HepG2 (cell line): ENCODE results near the gene ASTN2. TPM values are rescaled to one million over a fixed set of nuclear protein-coding genes. Genes with fewer than 3 reads are reported as not detected.

Experiments used
- ATAC-seq: fragments of 200-7000 bp; cut with Tn5 transposase; 3 replicates; pipeline ENCODE4 v1.9.1; 2020; ENCODE audit warnings: mild to moderate bottlenecking, moderate library complexity
- BruUV-seq: library from RNA; stranded (reverse); fragments of 400-500 nt; replicated peaks from 2 replicates; lab custom pipeline; 2021; lab: Mats Ljungman, UMichigan
- CTCF ChIA-PET: fragments of 300-600 bp; formaldehyde crosslinking; extraction: SDS; loops from one replicate; lab custom pipeline; 2021; ENCODE audit warnings: low total read pairs, inconsistent platforms, low intra/inter-chr PET ratio; lab: Yijun Ruan, JAX
- POLR2A ChIA-PET: fragments of 350-600 bp; sonication (Branson Sonifier 250); formaldehyde crosslinking; loops from one replicate; lab custom pipeline; 2020; ENCODE audit warnings: antibody characterized with exemption, inconsistent platforms; lab: Yijun Ruan, JAX
- DNase-seq: peaks from one replicate; pipeline ENCODE4 v3.0.0-alpha.2; 2015; ENCODE audit warnings: low spot score
- FAIRE-seq: peaks from 3 replicates; lab custom pipeline; 2011; peaks lifted over from hg19 to GRCh38; lab: Jason Lieb, UNC
- H2AFZ ChIP-seq: one replicate; pipeline ENCODE4 v1.6.1; 2011; ENCODE audit warnings: low read length, inconsistent platforms
- H3K27ac ChIP-seq: fragments of 300-600 bp; 3 replicates; pipeline ENCODE4 v1.8.0; 2011; ENCODE audit warnings: mixed run types, mild to moderate bottlenecking, mixed read lengths, low read length, inconsistent platforms; ENCODE audit not compliant: insufficient read depth; ENCODE audit errors: extremely low read length
- H3K27me3 ChIP-seq, 2 experiments: fragments of 200-600 bp in 1 of 2; 2 replicates in 1 of 2; 3 replicates in 1 of 2; pipeline versions ENCODE4 v1.6.0 to v1.8.0; 2011; ENCODE audit warnings: low read length in 2 of 2, mild to moderate bottlenecking in 2 of 2, moderate library complexity in 2 of 2, inconsistent platforms in 1 of 2; ENCODE audit not compliant: insufficient read depth in 2 of 2, control insufficient read depth in 1 of 2
- H3K36me3 ChIP-seq, 2 experiments: fragments of 200-600 bp in 1 of 2; replicated peaks in 1 of 2; 2 replicates in 1 of 2; 3 replicates in 1 of 2; pipeline versions ENCODE4 v1.5.1 to v1.8.0; 2011; ENCODE audit warnings: low read length in 2 of 2, inconsistent platforms in 1 of 2; ENCODE audit not compliant: insufficient read depth in 2 of 2, control insufficient read depth in 1 of 2
- H3K4me1 ChIP-seq: 2 replicates; pipeline ENCODE4 v1.5.1; 2012; ENCODE audit warnings: low read length, inconsistent platforms; ENCODE audit not compliant: insufficient read depth
- H3K4me2 ChIP-seq: 2 replicates; pipeline ENCODE4 v1.6.0; 2011; ENCODE audit warnings: low read depth, low read length, inconsistent platforms
- H3K4me3 ChIP-seq, 3 experiments: fragments of 200-600 bp in 1 of 3; sonication (generic), shearing (Covaris generic) in 1 of 3; replicated peaks in 1 of 3; 2 replicates each; pipeline ENCODE4 v1.5.1; 2011 to 2016; ENCODE audit warnings: low read length in 3 of 3, inconsistent platforms in 2 of 3, low read depth in 2 of 3, mild to moderate bottlenecking in 2 of 3, control low read depth in 1 of 3, mixed read lengths in 1 of 3; ENCODE audit not compliant: insufficient read depth in 1 of 3
- H3K79me2 ChIP-seq: one replicate; pipeline ENCODE4 v1.6.1; 2011; ENCODE audit warnings: low read length, inconsistent platforms; ENCODE audit not compliant: insufficient read depth
- H3K9ac ChIP-seq: 2 replicates; pipeline ENCODE4 v1.6.0; 2011; ENCODE audit warnings: mild to moderate bottlenecking, low read depth, low read length, inconsistent platforms; ENCODE audit not compliant: insufficient read depth
- H3K9me3 ChIP-seq: 2 replicates; pipeline ENCODE4 v1.5.1; 2012; ENCODE audit warnings: mild to moderate bottlenecking, low read length
- H4K20me1 ChIP-seq: 2 replicates; pipeline ENCODE4 v1.6.0; 2011; ENCODE audit warnings: inconsistent platforms, mild to moderate bottlenecking, low read length, moderate library complexity; ENCODE audit not compliant: insufficient read depth
- ARNT2 ChIP-seq: sonication (generic); formaldehyde crosslinking; IDR thresholded peaks from 2 replicates; pipeline ENCODE4 v1.8.0; 2022; ENCODE audit warnings: mild to moderate bottlenecking, low read depth, missing genetic modification reagents, moderate library complexity
- ARNTL ChIP-seq: sonication (generic); formaldehyde crosslinking; IDR thresholded peaks from 2 replicates; pipeline ENCODE4 v1.4.0; 2020; ENCODE audit warnings: mild to moderate bottlenecking, missing genetic modification reagents
- BRCA1 ChIP-seq: sonication (generic); formaldehyde crosslinking; IDR thresholded peaks from 2 replicates; pipeline ENCODE4 v1.4.0; 2020; ENCODE audit warnings: missing genetic modification reagents
- KDM5B ChIP-seq: sonication (generic); formaldehyde crosslinking; IDR thresholded peaks from 2 replicates; pipeline ENCODE4 v1.4.0; 2020; ENCODE audit warnings: missing genetic modification reagents, mild to moderate bottlenecking, borderline replicate concordance
- NFATC3 ChIP-seq: sonication (generic); formaldehyde crosslinking; IDR thresholded peaks from 2 replicates; pipeline ENCODE4 v1.5.1; 2020; ENCODE audit warnings: mild to moderate bottlenecking, missing genetic modification reagents
- ONECUT2 ChIP-seq: sonication (generic); formaldehyde crosslinking; IDR thresholded peaks from 2 replicates; pipeline ENCODE4 v1.4.0; 2020; ENCODE audit warnings: missing genetic modification reagents
- REL ChIP-seq: sonication (generic); formaldehyde crosslinking; conservative IDR thresholded peaks from 2 replicates; pipeline ENCODE4 v1.8.0; 2022; ENCODE audit warnings: mild to moderate bottlenecking, missing genetic modification reagents, moderate library complexity
- SRSF4 ChIP-seq: fragments of 200-400 bp; formaldehyde crosslinking; IDR thresholded peaks from one replicate; pipeline ENCODE4 v1.6.1; 2018; ENCODE audit warnings: mild to moderate bottlenecking, low read depth, low read length, moderate library complexity; ENCODE audit not compliant: poor library complexity, severe bottlenecking
- SYNCRIP ChIP-seq: fragments of 200-400 bp; formaldehyde crosslinking; IDR thresholded peaks from 2 replicates; pipeline ENCODE4 v1.6.1; 2018; ENCODE audit warnings: mild to moderate bottlenecking, low read depth, low read length; ENCODE audit not compliant: insufficient read depth
- ZMAT3 ChIP-seq: sonication (generic); formaldehyde crosslinking; conservative IDR thresholded peaks from 2 replicates; pipeline ENCODE4 v1.7.0; 2021; ENCODE audit warnings: missing genetic modification reagents
- ZNF382 ChIP-seq: sonication (generic); formaldehyde crosslinking; IDR thresholded peaks from 2 replicates; pipeline ENCODE4 v1.5.0; 2020; ENCODE audit warnings: missing genetic modification reagents, mild to moderate bottlenecking, borderline replicate concordance
- ZNF550 ChIP-seq: sonication (generic); formaldehyde crosslinking; IDR thresholded peaks from 2 replicates; pipeline ENCODE4 v1.4.0; 2020; ENCODE audit warnings: mild to moderate bottlenecking, missing genetic modification reagents, borderline replicate concordance
- WGBS: methylation state at CpG from one replicate; pipeline ENCODE4 v1.1.6; 2017; ENCODE audit warnings: low lambda C conversion rate; 5-methylcytosine and 5-hydroxymethylcytosine counted together
- in situ Hi-C: cut with HindIII; loops from 2 replicates; pipeline ENCODE4 v1.10.0; 2017; ENCODE audit warnings: low pct_unique_long_range_greater_than_20kb; ENCODE audit not compliant: extremely low pct_ligation_motif_present
- intact Hi-C: fragments of 100-400 bp; cut with micrococcal nuclease; formaldehyde crosslinking; loops from one replicate; pipeline ENCODE4 v1.10.0; 2022; ENCODE audit not compliant: unreplicated experiment
- polyA plus RNA-seq, 8 experiments: library from polyadenylated mRNA; depleted of rRNA in 3 of 8; stranded (reverse) in 7 of 8; unstranded in 1 of 8; fragments of >200 nt; fragmentation: Illumina TruSeq in 4 of 8; extraction: Trizol in 4 of 8; gene quantifications; 2 replicates each; pipeline versions ENCODE4 v1.2.1 to v1.2.3, GENCODE V29; 2011 to 2016; ENCODE audit warnings: low read depth in 4 of 8, missing spikeins in 1 of 8, mixed read lengths in 1 of 8; ENCODE audit not compliant: insufficient read depth in 1 of 8
- total RNA-seq, 5 experiments: library from RNA; depleted of rRNA; stranded (reverse); fragments of >200 nt; fragmentation: Illumina TruSeq; extraction: Trizol; gene quantifications; 2 replicates each; pipeline ENCODE4 v1.2.3, GENCODE V29; 2016; ENCODE audit warnings: low read depth in 1 of 5
- TF ChIP-seq, protein P1 (sequence below): sonication (generic); formaldehyde crosslinking; IDR thresholded peaks from 2 replicates; pipeline ENCODE4 v1.5.0; 2020; ENCODE audit warnings: mild to moderate bottlenecking, missing genetic modification reagents
- TF ChIP-seq, protein P2 (sequence below): sonication (generic); formaldehyde crosslinking; IDR thresholded peaks from 2 replicates; pipeline ENCODE4 v1.4.0; 2020; ENCODE audit warnings: mild to moderate bottlenecking, missing genetic modification reagents
- TF ChIP-seq, protein P3 (sequence below): sonication (generic); formaldehyde crosslinking; IDR thresholded peaks from 2 replicates; pipeline ENCODE4 v1.5.1; 2020; ENCODE audit warnings: mild to moderate bottlenecking, missing genetic modification reagents, moderate library complexity

ASTN2 gene
- total and polyA plus RNA-seq, 2 of the 13 experiments (the other 11 are each of a cell fraction or from before 2014, with no cell fraction given), result 5.2 to 13.5 TPM

DNA sequence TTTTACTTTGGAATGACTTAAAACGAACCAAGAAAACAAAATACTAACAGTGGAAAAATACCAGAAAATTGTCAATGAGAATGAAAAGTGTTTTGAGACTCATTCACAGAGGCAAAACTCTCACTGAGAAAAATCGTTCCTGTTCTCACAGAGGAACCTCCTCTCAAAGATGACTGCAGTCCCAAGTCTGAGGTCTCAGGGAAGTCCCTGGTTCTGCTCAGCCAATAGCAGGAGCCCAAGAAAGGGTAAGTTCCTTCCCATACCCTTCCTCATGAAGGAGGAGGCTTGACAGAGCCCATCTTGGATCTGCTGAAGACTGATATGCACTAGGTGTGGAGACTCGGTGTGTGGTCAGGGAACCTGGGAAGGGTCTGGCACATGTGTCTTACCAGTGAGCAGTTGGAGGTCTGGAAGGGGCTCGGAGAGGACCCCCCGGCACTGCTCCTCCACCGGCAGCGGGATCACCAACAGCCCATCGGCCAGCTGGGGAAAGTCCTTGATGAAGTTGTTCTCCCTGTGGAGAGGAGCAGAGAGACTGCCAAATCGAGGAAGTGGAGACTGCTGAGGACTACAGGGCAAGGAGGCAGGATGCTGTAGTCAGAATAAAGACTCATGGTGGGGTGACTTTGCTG, 681.7 kb downstream of the ASTN2 start:
- no peaks in the 10 kb centered on the region for H3K4me1 ChIP-seq
- no peak overlapping the region for H3K4me2 ChIP-seq
- H3K27ac ChIP-seq, result no peak overlapping the region
- ChIA-PET CTCF (no interaction called here), POLR2A (no interaction called here)
- FAIRE-seq (no peak), DNase-seq (no peak), ATAC-seq (no peak)
- H3K27me3 ChIP-seq, result 0 out of 5 replicates have a peak, but pooled peaks cover 0 to 11% of the 10 kb centered on the region in 2 experiments
- in situ Hi-C loops, result loop anchor here (25.0 kb wide), 1 partner anchor 679 kb away; the partner anchor contains the start of gene ASTN2
- intact Hi-C loops, result no loop called here
- no TSS peak for BruUV-seq
- H3K9me3 ChIP-seq, result no peaks in the 10 kb centered on the region
- no peaks in the 10 kb centered on the region for H3K36me3 ChIP-seq
- H4K20me1 ChIP-seq, result no peaks in the 10 kb centered on the region
- no peaks in the 10 kb centered on the region for H3K79me2 ChIP-seq
- H2AFZ ChIP-seq, result no peak overlapping the region
- no peak overlapping the region for H3K4me3 ChIP-seq
- H3K9ac ChIP-seq, result no peak overlapping the region
- WGBS, result 2% methylated on average over 2 of the region's 9 CpGs
- TF ChIP-seq ONECUT2 (CRISPR knock-in tag) (no peak), SRSF4 (no peak), SYNCRIP (no peak), REL (no peak), ARNTL (CRISPR knock-in tag) (no peak), ARNT2 (CRISPR knock-in tag) (no peak), ZMAT3 (CRISPR knock-in tag) (no peak), BRCA1 (CRISPR knock-in tag) (no peak), KDM5B (CRISPR knock-in tag) (no peak), NFATC3 (CRISPR knock-in tag) (no peak), ZNF382 (no peak), ZNF550 (CRISPR knock-in tag) (no peak)
- TF ChIP-seq, protein P1, sequence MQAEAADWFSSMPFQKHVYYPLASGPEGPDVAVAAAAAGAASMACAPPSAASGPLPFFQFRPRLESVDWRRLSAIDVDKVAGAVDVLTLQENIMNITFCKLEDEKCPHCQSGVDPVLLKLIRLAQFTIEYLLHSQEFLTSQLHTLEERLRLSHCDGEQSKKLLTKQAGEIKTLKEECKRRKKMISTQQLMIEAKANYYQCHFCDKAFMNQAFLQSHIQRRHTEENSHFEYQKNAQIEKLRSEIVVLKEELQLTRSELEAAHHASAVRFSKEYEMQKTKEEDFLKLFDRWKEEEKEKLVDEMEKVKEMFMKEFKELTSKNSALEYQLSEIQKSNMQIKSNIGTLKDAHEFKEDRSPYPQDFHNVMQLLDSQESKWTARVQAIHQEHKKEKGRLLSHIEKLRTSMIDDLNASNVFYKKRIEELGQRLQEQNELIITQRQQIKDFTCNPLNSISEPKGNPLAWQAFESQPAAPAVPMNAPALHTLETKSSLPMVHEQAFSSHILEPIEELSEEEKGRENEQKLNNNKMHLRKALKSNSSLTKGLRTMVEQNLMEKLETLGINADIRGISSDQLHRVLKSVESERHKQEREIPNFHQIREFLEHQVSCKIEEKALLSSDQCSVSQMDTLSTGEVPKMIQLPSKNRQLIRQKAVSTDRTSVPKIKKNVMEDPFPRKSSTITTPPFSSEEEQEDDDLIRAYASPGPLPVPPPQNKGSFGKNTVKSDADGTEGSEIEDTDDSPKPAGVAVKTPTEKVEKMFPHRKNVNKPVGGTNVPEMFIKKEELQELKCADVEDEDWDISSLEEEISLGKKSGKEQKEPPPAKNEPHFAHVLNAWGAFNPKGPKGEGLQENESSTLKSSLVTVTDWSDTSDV (CRISPR knock-in tag), result no peak
- TF ChIP-seq, protein P2, sequence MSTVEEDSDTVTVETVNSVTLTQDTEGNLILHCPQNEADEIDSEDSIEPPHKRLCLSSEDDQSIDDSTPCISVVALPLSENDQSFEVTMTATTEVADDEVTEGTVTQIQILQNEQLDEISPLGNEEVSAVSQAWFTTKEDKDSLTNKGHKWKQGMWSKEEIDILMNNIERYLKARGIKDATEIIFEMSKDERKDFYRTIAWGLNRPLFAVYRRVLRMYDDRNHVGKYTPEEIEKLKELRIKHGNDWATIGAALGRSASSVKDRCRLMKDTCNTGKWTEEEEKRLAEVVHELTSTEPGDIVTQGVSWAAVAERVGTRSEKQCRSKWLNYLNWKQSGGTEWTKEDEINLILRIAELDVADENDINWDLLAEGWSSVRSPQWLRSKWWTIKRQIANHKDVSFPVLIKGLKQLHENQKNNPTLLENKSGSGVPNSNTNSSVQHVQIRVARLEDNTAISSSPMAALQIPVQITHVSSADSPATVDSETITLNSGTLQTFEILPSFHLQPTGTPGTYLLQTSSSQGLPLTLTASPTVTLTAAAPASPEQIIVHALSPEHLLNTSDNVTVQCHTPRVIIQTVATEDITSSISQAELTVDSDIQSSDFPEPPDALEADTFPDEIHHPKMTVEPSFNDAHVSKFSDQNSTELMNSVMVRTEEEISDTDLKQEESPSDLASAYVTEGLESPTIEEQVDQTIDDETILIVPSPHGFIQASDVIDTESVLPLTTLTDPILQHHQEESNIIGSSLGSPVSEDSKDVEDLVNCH (CRISPR knock-in tag), result no peak
- TF ChIP-seq, protein P3, sequence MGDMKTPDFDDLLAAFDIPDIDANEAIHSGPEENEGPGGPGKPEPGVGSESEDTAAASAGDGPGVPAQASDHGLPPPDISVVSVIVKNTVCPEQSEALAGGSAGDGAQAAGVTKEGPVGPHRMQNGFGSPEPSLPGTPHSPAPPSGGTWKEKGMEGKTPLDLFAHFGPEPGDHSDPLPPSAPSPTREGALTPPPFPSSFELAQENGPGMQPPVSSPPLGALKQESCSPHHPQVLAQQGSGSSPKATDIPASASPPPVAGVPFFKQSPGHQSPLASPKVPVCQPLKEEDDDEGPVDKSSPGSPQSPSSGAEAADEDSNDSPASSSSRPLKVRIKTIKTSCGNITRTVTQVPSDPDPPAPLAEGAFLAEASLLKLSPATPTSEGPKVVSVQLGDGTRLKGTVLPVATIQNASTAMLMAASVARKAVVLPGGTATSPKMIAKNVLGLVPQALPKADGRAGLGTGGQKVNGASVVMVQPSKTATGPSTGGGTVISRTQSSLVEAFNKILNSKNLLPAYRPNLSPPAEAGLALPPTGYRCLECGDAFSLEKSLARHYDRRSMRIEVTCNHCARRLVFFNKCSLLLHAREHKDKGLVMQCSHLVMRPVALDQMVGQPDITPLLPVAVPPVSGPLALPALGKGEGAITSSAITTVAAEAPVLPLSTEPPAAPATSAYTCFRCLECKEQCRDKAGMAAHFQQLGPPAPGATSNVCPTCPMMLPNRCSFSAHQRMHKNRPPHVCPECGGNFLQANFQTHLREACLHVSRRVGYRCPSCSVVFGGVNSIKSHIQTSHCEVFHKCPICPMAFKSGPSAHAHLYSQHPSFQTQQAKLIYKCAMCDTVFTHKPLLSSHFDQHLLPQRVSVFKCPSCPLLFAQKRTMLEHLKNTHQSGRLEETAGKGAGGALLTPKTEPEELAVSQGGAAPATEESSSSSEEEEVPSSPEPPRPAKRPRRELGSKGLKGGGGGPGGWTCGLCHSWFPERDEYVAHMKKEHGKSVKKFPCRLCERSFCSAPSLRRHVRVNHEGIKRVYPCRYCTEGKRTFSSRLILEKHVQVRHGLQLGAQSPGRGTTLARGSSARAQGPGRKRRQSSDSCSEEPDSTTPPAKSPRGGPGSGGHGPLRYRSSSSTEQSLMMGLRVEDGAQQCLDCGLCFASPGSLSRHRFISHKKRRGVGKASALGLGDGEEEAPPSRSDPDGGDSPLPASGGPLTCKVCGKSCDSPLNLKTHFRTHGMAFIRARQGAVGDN (CRISPR knock-in tag), result no peak
